HCT116 (cell line): ENCODE data around the gene SLC15A5. TPM values are rescaled to one million over a fixed set of nuclear protein-coding genes. Genes with fewer than 3 reads are reported as not detected.

Experiments used
- ATAC-seq: fragments of 200-7000 bp; cut with Tn5 transposase; 2 replicates; pipeline ENCODE4 v1.9.1; 2020; ENCODE audit warnings: mild to moderate bottlenecking, moderate library complexity
- BruUV-seq: library from RNA; stranded (reverse); fragments of 400-500 nt; replicated peaks from 2 replicates; lab custom pipeline; 2021; lab: Mats Ljungman, UMichigan
- CTCF ChIA-PET: fragments of 300-600 bp; sonication (Branson Sonifier 250); formaldehyde crosslinking; loops from one replicate; lab custom pipeline; 2021; ENCODE audit warnings: antibody characterized with exemption; lab: Charles Lee
- POLR2A ChIA-PET: fragments of 300-600, 350-600 bp; sonication (Branson Sonifier 250); formaldehyde crosslinking; loops from one replicate; lab custom pipeline; 2021; ENCODE audit warnings: antibody characterized with exemption; lab: Charles Lee
- RAD21 ChIA-PET, 2 experiments: fragments of 300-600 bp; sonication (Branson Sonifier 250); formaldehyde crosslinking; loops; one replicate each; lab custom pipeline; 2023; ENCODE audit warnings: low total read pairs in 2 of 2; ENCODE audit not compliant: uncharacterized antibody in 2 of 2, unreplicated experiment in 2 of 2, low non-redundant PET in 1 of 2; lab: Charles Lee
- DNase-seq: peaks from one replicate; pipeline ENCODE4 v3.0.0-alpha.2; 2010; ENCODE audit warnings: low read depth, low spot score
- H2AFZ ChIP-seq: fragments of 200-600 bp; shearing (Covaris generic), sonication (generic); 2 replicates; pipeline ENCODE4 v1.6.1; 2017; ENCODE audit warnings: low read depth, mixed run types, mixed read lengths, antibody characterized with exemption, low read length; ENCODE audit not compliant: poor library complexity, severe bottlenecking
- H3K27ac ChIP-seq: 2 replicates; pipeline ENCODE4 v1.5.1; 2012; ENCODE audit warnings: low read depth, low read length
- H3K27me3 ChIP-seq: fragments of 200-600 bp; sonication (generic); 2 replicates; pipeline ENCODE4 v1.6.1; 2016; ENCODE audit warnings: mixed run types, low read length, mixed read lengths; ENCODE audit not compliant: insufficient read depth
- H3K36me3 ChIP-seq, 2 experiments: fragments of 200-500 bp in 1 of 2; fragments of 200-600 bp in 1 of 2; sonication (Bioruptor generic) in 1 of 2; sonication (generic) in 1 of 2; 2 replicates each; pipeline versions ENCODE4 v1.5.1 to v1.6.1; 2014 to 2016; ENCODE audit warnings: low read length in 2 of 2, inconsistent platforms in 1 of 2, mixed read lengths in 1 of 2, mixed run types in 1 of 2; ENCODE audit not compliant: insufficient read depth in 2 of 2, control insufficient read depth in 1 of 2
- H3K4me1 ChIP-seq, 2 experiments: fragments of 200-600 bp in 1 of 2; sonication (generic) in 1 of 2; 2 replicates each; pipeline versions ENCODE4 v1.5.1 to v1.6.1; 2012 to 2017; ENCODE audit warnings: low read length in 2 of 2, inconsistent platforms in 1 of 2, mild to moderate bottlenecking in 1 of 2, mixed read lengths in 1 of 2, mixed run types in 1 of 2, moderate library complexity in 1 of 2; ENCODE audit not compliant: insufficient read depth in 2 of 2, control insufficient read depth in 1 of 2
- H3K4me2 ChIP-seq: fragments of 200-600 bp; sonication (generic); 2 replicates; pipeline ENCODE4 v1.6.1; 2017; ENCODE audit warnings: mixed run types, low read length, mixed read lengths
- H3K4me3 ChIP-seq, 2 experiments: fragments of 200-600 bp in 1 of 2; sonication (generic) in 1 of 2; replicated peaks in 1 of 2; 2 replicates each; pipeline ENCODE4 v1.5.1; 2011 to 2016; ENCODE audit warnings: low read length in 2 of 2, control low read depth in 1 of 2, low read depth in 1 of 2, mild to moderate bottlenecking in 1 of 2, mixed read lengths in 1 of 2, mixed run types in 1 of 2
- H3K79me2 ChIP-seq: fragments of 200-600 bp; sonication (generic); 2 replicates; pipeline ENCODE4 v1.6.1; 2017; ENCODE audit warnings: mild to moderate bottlenecking, mixed run types, low read length, moderate library complexity, mixed read lengths; ENCODE audit not compliant: insufficient read depth
- H3K9ac ChIP-seq: fragments of 200-600 bp; sonication (generic); 2 replicates; pipeline ENCODE4 v1.6.1; 2016; ENCODE audit warnings: low read length, mixed read lengths
- H3K9me2 ChIP-seq: fragments of 200-600 bp; sonication (generic), shearing (Covaris generic); 2 replicates; pipeline ENCODE4 v1.6.1; 2017; ENCODE audit warnings: mixed run types, mild to moderate bottlenecking, moderate library complexity; ENCODE audit not compliant: insufficient read depth
- H3K9me3 ChIP-seq, 2 experiments: fragments of 200-500 bp in 1 of 2; fragments of 200-600 bp in 1 of 2; sonication (Bioruptor generic) in 1 of 2; sonication (generic) in 1 of 2; 2 replicates each; pipeline ENCODE4 v1.6.1; 2014 to 2017; ENCODE audit warnings: low read length in 2 of 2, mixed read lengths in 2 of 2, inconsistent platforms in 1 of 2, low read depth in 1 of 2, mild to moderate bottlenecking in 1 of 2, mixed run types in 1 of 2, moderate library complexity in 1 of 2; ENCODE audit not compliant: control insufficient read depth in 1 of 2, insufficient read depth in 1 of 2
- H4K20me1 ChIP-seq: fragments of 200-600 bp; sonication (generic), shearing (Covaris generic); 2 replicates; pipeline ENCODE4 v1.6.1; 2017; ENCODE audit warnings: mixed run types, mild to moderate bottlenecking, moderate library complexity; ENCODE audit not compliant: insufficient read depth
- CBX3 ChIP-seq: IDR thresholded peaks from 2 replicates; pipeline ENCODE4 v1.6.1; 2012; ENCODE audit warnings: low read depth
- CEBPB ChIP-seq: IDR thresholded peaks from 2 replicates; pipeline ENCODE4 v1.6.1; 2012; ENCODE audit warnings: low read depth
- EGR1 ChIP-seq: IDR thresholded peaks from 2 replicates; pipeline ENCODE4 v1.6.1; 2012; ENCODE audit warnings: low read depth
- EZH2 ChIP-seq: fragments of 200-600 bp; sonication (generic); IDR thresholded peaks from 2 replicates; pipeline ENCODE4 v1.6.1; 2017; ENCODE audit warnings: antibody characterized with exemption, mixed run types
- EZH2phosphoT487 ChIP-seq: fragments of 200-600 bp; IDR thresholded peaks from 2 replicates; pipeline ENCODE4 v1.6.1; 2018; ENCODE audit warnings: antibody characterized with exemption, borderline replicate concordance
- POLR2A ChIP-seq: IDR thresholded peaks from 2 replicates; pipeline ENCODE4 v1.7.0; 2011; ENCODE audit warnings: borderline replicate concordance; ENCODE audit not compliant: insufficient read depth, insufficient read length; ENCODE audit errors: extremely low read depth
- POLR2AphosphoS5 ChIP-seq: IDR thresholded peaks from 2 replicates; pipeline ENCODE4 v1.6.1; 2011; ENCODE audit warnings: mild to moderate bottlenecking, low read depth, low read length, moderate library complexity
- RAD21 ChIP-seq: IDR thresholded peaks from 2 replicates; pipeline ENCODE4 v1.6.1; 2012; ENCODE audit warnings: low read depth, mild to moderate bottlenecking
- SIN3A ChIP-seq: IDR thresholded peaks from 2 replicates; pipeline ENCODE4 v1.6.1; 2012; ENCODE audit warnings: low read depth
- SP1 ChIP-seq: IDR thresholded peaks from 2 replicates; pipeline ENCODE4 v1.6.1; 2012; ENCODE audit warnings: low read depth
- SRF ChIP-seq: IDR thresholded peaks from 2 replicates; pipeline ENCODE4 v1.6.1; 2012; ENCODE audit warnings: low read depth
- TCF7L2 ChIP-seq: IDR thresholded peaks from 2 replicates; pipeline ENCODE4 v1.7.0; 2011; ENCODE audit warnings: borderline replicate concordance, inconsistent platforms; ENCODE audit not compliant: insufficient read depth, insufficient read length; ENCODE audit errors: extremely low read depth
- YY1 ChIP-seq: IDR thresholded peaks from 2 replicates; pipeline ENCODE4 v1.6.1; 2011; ENCODE audit warnings: low read length, low read depth, moderate library complexity, mild to moderate bottlenecking; ENCODE audit not compliant: insufficient replicate concordance; ENCODE audit errors: extremely low read depth
- ZFX ChIP-seq: fragments of 450-650 bp; IDR thresholded peaks from 2 replicates; pipeline ENCODE4 v1.6.1; 2017
- intact Hi-C: fragments of 100-400 bp; cut with micrococcal nuclease; formaldehyde crosslinking; loops from 2 replicates; pipeline ENCODE4 v1.10.0; 2022
- total RNA-seq: library from RNA; stranded (reverse); gene quantifications from one replicate; pipeline ENCODE4 v1.2.1, GENCODE V29; 2021; ENCODE audit not compliant: unreplicated experiment
- TF ChIP-seq, protein P1 (sequence below): IDR thresholded peaks from 2 replicates; pipeline ENCODE4 v1.6.1; 2012; ENCODE audit warnings: low read depth
- TF ChIP-seq, protein P2 (sequence below), 3 experiments: fragments of 200-600 bp in 1 of 3; sonication (generic) in 1 of 3; IDR thresholded peaks in 2 of 3; conservative IDR thresholded peaks in 1 of 3; 2 replicates each; pipeline ENCODE4 v1.5.1; 2012 to 2017; ENCODE audit warnings: low read depth in 2 of 3, low read length in 2 of 3, antibody characterized with exemption in 1 of 3, borderline replicate concordance in 1 of 3, control low read depth in 1 of 3, mild to moderate bottlenecking in 1 of 3, mixed read lengths in 1 of 3, mixed run types in 1 of 3, moderate library complexity in 1 of 3; ENCODE audit not compliant: insufficient read depth in 1 of 3
- TF ChIP-seq, protein P3 (sequence below): IDR thresholded peaks from 2 replicates; pipeline ENCODE4 v1.6.1; 2012
- TF ChIP-seq, protein P4 (sequence below): IDR thresholded peaks from 2 replicates; pipeline ENCODE4 v1.6.1; 2011; ENCODE audit warnings: mild to moderate bottlenecking, low read length, moderate library complexity; ENCODE audit not compliant: insufficient replicate concordance; ENCODE audit errors: extremely low read depth

Gene SLC15A5
- total RNA-seq, 1 experiment from 2014 or later: not detected

DNA sequence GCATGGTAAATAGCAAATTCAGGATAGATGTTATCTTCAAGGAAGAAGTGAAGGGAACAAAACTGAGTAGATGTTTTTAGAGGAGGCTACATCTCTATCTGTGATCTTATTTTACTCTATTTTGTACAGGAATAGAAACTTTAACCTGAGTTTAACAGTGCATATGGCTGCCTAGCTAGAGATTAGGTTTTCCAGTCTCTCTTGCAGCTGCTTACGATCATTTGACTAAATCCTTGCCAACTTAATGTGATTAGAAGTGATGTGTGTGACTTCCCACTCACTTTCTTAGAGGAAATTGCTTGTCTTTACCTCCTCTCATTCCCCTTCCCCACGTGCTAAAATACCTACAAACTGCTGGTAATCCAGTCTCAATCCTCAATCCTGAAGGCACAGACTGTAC lies 26.5 kb upstream of the SLC15A5 start:
- no peaks in the 10 kb centered on the region for H3K4me1 ChIP-seq
- H4K20me1 ChIP-seq: no peaks in the 10 kb centered on the region
- intact Hi-C loops: no loop called here
- TF ChIP-seq RAD21 (no peak), TCF7L2 (no peak), SP1 (no peak), CEBPB (no peak), ZFX (no peak), SRF (no peak), EGR1 (no peak), POLR2A (no peak), YY1 (no peak), EZH2 (no peak), CBX3 (no peak), POLR2AphosphoS5 (no peak), SIN3A (no peak), EZH2phosphoT487 (no peak)
- TF ChIP-seq, protein P1, sequence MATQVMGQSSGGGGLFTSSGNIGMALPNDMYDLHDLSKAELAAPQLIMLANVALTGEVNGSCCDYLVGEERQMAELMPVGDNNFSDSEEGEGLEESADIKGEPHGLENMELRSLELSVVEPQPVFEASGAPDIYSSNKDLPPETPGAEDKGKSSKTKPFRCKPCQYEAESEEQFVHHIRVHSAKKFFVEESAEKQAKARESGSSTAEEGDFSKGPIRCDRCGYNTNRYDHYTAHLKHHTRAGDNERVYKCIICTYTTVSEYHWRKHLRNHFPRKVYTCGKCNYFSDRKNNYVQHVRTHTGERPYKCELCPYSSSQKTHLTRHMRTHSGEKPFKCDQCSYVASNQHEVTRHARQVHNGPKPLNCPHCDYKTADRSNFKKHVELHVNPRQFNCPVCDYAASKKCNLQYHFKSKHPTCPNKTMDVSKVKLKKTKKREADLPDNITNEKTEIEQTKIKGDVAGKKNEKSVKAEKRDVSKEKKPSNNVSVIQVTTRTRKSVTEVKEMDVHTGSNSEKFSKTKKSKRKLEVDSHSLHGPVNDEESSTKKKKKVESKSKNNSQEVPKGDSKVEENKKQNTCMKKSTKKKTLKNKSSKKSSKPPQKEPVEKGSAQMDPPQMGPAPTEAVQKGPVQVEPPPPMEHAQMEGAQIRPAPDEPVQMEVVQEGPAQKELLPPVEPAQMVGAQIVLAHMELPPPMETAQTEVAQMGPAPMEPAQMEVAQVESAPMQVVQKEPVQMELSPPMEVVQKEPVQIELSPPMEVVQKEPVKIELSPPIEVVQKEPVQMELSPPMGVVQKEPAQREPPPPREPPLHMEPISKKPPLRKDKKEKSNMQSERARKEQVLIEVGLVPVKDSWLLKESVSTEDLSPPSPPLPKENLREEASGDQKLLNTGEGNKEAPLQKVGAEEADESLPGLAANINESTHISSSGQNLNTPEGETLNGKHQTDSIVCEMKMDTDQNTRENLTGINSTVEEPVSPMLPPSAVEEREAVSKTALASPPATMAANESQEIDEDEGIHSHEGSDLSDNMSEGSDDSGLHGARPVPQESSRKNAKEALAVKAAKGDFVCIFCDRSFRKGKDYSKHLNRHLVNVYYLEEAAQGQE: no peak
- TF ChIP-seq, protein P2, sequence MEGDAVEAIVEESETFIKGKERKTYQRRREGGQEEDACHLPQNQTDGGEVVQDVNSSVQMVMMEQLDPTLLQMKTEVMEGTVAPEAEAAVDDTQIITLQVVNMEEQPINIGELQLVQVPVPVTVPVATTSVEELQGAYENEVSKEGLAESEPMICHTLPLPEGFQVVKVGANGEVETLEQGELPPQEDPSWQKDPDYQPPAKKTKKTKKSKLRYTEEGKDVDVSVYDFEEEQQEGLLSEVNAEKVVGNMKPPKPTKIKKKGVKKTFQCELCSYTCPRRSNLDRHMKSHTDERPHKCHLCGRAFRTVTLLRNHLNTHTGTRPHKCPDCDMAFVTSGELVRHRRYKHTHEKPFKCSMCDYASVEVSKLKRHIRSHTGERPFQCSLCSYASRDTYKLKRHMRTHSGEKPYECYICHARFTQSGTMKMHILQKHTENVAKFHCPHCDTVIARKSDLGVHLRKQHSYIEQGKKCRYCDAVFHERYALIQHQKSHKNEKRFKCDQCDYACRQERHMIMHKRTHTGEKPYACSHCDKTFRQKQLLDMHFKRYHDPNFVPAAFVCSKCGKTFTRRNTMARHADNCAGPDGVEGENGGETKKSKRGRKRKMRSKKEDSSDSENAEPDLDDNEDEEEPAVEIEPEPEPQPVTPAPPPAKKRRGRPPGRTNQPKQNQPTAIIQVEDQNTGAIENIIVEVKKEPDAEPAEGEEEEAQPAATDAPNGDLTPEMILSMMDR (IDR thresholded peaks at IDR 0.05 in 2 of 3, conservative IDR thresholded peaks at IDR 0.05 in 1 of 3; ENCODE audit: borderline replicate concordance in 1 of 3, insufficient read depth in 1 of 3, low read depth in 2 of 3, low read length in 2 of 3): no peak
- TF ChIP-seq, protein P3, sequence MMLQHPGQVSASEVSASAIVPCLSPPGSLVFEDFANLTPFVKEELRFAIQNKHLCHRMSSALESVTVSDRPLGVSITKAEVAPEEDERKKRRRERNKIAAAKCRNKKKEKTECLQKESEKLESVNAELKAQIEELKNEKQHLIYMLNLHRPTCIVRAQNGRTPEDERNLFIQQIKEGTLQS: no peak
- TF ChIP-seq, protein P4, sequence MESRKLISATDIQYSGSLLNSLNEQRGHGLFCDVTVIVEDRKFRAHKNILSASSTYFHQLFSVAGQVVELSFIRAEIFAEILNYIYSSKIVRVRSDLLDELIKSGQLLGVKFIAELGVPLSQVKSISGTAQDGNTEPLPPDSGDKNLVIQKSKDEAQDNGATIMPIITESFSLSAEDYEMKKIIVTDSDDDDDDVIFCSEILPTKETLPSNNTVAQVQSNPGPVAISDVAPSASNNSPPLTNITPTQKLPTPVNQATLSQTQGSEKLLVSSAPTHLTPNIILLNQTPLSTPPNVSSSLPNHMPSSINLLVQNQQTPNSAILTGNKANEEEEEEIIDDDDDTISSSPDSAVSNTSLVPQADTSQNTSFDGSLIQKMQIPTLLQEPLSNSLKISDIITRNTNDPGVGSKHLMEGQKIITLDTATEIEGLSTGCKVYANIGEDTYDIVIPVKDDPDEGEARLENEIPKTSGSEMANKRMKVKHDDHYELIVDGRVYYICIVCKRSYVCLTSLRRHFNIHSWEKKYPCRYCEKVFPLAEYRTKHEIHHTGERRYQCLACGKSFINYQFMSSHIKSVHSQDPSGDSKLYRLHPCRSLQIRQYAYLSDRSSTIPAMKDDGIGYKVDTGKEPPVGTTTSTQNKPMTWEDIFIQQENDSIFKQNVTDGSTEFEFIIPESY: no peak
- H3K36me3 ChIP-seq: no peaks in the 10 kb centered on the region
- no peaks in the 10 kb centered on the region for H3K27me3 ChIP-seq
- ChIA-PET CTCF (no interaction called here), POLR2A (no interaction called here), RAD21 (no interaction called here)
- H2AFZ ChIP-seq: no peak overlapping the region
- ATAC-seq (no peak), DNase-seq (no peak)
- no peaks in the 10 kb centered on the region for H3K9me3 ChIP-seq
- no peak overlapping the region for H3K4me3 ChIP-seq
- no TSS peak for BruUV-seq
- no peak overlapping the region for H3K27ac ChIP-seq
- no peak overlapping the region for H3K4me2 ChIP-seq
- no peaks in the 10 kb centered on the region for H3K79me2 ChIP-seq
- no peak overlapping the region for H3K9ac ChIP-seq
- no peaks in the 10 kb centered on the region for H3K9me2 ChIP-seq
